Gastroesophageal sphincter (tissue), 4 donors: ENCODE results near the gene NCOA3. TPM values are rescaled to one million over a fixed set of nuclear protein-coding genes. Genes with fewer than 3 reads are reported as not detected.
A peak's percentile ranks its signal among the peaks of the same experiment; 100 is the strongest.

Experiments used
- ATAC-seq: fragments of 150-250 bp; one replicate; pipeline ENCODE4 v1.9.1; 2016; ENCODE audit warnings: mild to moderate bottlenecking, moderate library complexity
- H3K27ac ChIP-seq, 4 donors: fragments of 200-600 bp; sonication (generic) in 3 of 4; 1 replicate in 3 of 4; 2 replicates in 1 of 4; pipeline ENCODE4 v1.5.1; 2016 to 2019
- H3K27me3 ChIP-seq: fragments of 200-600 bp; sonication (generic); one replicate; pipeline ENCODE4 v1.5.1; 2019
- H3K36me3 ChIP-seq, 2 donors: fragments of 200-600 bp; sonication (generic); one replicate each; pipeline ENCODE4 v1.5.1; 2019; ENCODE audit warnings: control low read depth in 1 of 2
- H3K4me1 ChIP-seq, 3 donors: fragments of 200-600 bp; sonication (generic); 1 replicate in 2 of 3; 2 replicates in 1 of 3; pipeline ENCODE4 v1.5.1; 2016 to 2019; ENCODE audit warnings: control low read depth in 2 of 3
- H3K4me3 ChIP-seq, 2 donors: fragments of 200-600 bp; sonication (generic); one replicate each; pipeline ENCODE4 v1.5.1; 2019; ENCODE audit warnings: mild to moderate bottlenecking in 1 of 2, moderate library complexity in 1 of 2
- H3K9me3 ChIP-seq, 3 donors: fragments of 200-600 bp; sonication (generic); one replicate each; pipeline ENCODE4 v1.5.1; 2017 to 2019; ENCODE audit warnings: control low read depth in 2 of 3
- CTCF ChIP-seq, 4 experiments: fragments of 200-600 bp in 2 of 4; fragments of 450-650 bp in 2 of 4; sonication (generic) in 1 of 4; IDR thresholded peaks; one replicate each; pipeline ENCODE4 v1.5.1; 2017 to 2019; ENCODE audit warnings: antibody characterized with exemption in 4 of 4, mild to moderate bottlenecking in 2 of 4, moderate library complexity in 2 of 4
- EP300 ChIP-seq: sonication (generic); formaldehyde crosslinking; IDR thresholded peaks from one replicate; pipeline ENCODE4 v1.6.1; 2017; ENCODE audit warnings: antibody characterized with exemption, mild to moderate bottlenecking
- POLR2A ChIP-seq, 2 donors: fragments of 450-650 bp; IDR thresholded peaks; one replicate each; pipeline ENCODE4 v1.6.1; 2017; ENCODE audit warnings: antibody characterized with exemption in 2 of 2, mild to moderate bottlenecking in 2 of 2, moderate library complexity in 1 of 2
- POLR2AphosphoS5 ChIP-seq: sonication (generic); formaldehyde crosslinking; IDR thresholded peaks from one replicate; pipeline ENCODE4 v1.6.1; 2017; ENCODE audit warnings: antibody characterized with exemption
- WGBS, 2 donors: methylation state at CpG; one replicate each; pipeline ENCODE4 v1.1.5; 2018; ENCODE audit warnings: low coverage in 1 of 2; 5-methylcytosine and 5-hydroxymethylcytosine counted together
- total RNA-seq, 4 donors: library from RNA; depleted of rRNA; stranded (reverse); fragments of >200 nt; gene quantifications; one replicate each; pipeline ENCODE4 v1.1.0, GENCODE V29; 2016

Gene NCOA3
- total RNA-seq, 4 donors from 2014 or later: 28.8 to 44.5 (median 37.6) TPM

- ATAC-seq: no peak
- WGBS, 2 donors: 82 to 83% methylated on average over 1 to 10 of the region's 16 CpGs
- Histone ChIP-seq H3K4me3 (no peak overlapping the region), H3K27ac (no peak overlapping the region), H3K4me1 (peaks cover 0 to 19% (median 4%) of the 10 kb centered on the region in 3 donors), H3K36me3 (peaks cover 0 to 79% of the 10 kb centered on the region in 2 donors), H3K9me3 (no peaks in the 10 kb centered on the region), H3K27me3 (no peaks in the 10 kb centered on the region)
- TF ChIP-seq POLR2A (IDR thresholded peaks at IDR 0.05) (no peak), EP300 (no peak), POLR2AphosphoS5 (no peak)
These were observed 161.0 kb downstream of the NCOA3 start for GRCh38 chr20:47662483-47663353.

- no CpG with 5 or more reads among the region's 20 CpGs for WGBS, 2 donors
- Histone ChIP-seq H3K36me3 (peaks cover 0 to 79% of the 10 kb centered on the region in 2 donors), H3K27me3 (no peaks in the 10 kb centered on the region), H3K4me1 (peaks cover 0 to 19% (median 4%) of the 10 kb centered on the region in 3 donors), H3K9me3 (no peaks in the 10 kb centered on the region), H3K4me3 (no peak overlapping the region), H3K27ac (peak overlapping the region in 2 of 4 donors; percentile 22 to 55)
- TF ChIP-seq CTCF (IDR thresholded peaks at IDR 0.05): peak in 3 of 4 experiments; percentile 95 to 97 (median 95)
- TF ChIP-seq POLR2A (IDR thresholded peaks at IDR 0.05): no peak
- no peak for TF ChIP-seq POLR2AphosphoS5
- TF ChIP-seq EP300: no peak
- peak; percentile 80 for ATAC-seq
These were observed 161.8 kb downstream of the NCOA3 start for GRCh38 chr20:47663354-47664067.

GRCh38 chr20:47664068-47664437, 162.4 kb downstream of the NCOA3 start:
- no peak for ATAC-seq
- peaks cover 0 to 19% (median 4%) of the 10 kb centered on the region in 3 donors for H3K4me1 ChIP-seq
- no peaks in the 10 kb centered on the region for H3K27me3 ChIP-seq
- TF ChIP-seq POLR2AphosphoS5: no peak
- no peak for TF ChIP-seq CTCF (IDR thresholded peaks at IDR 0.05)
- no peak for TF ChIP-seq EP300
- TF ChIP-seq POLR2A (IDR thresholded peaks at IDR 0.05): no peak
- no peaks in the 10 kb centered on the region for H3K9me3 ChIP-seq
- WGBS, 2 donors: no CpG with 5 or more reads among the region's 2 CpGs
- peaks cover 0 to 79% of the 10 kb centered on the region in 2 donors for H3K36me3 ChIP-seq
- H3K27ac ChIP-seq: peak overlapping the region in 2 of 4 donors; percentile 22 to 55
- H3K4me3 ChIP-seq: no peak overlapping the region

GRCh38 chr20:47664744-47665143, 163.1 kb downstream of the NCOA3 start:
- Histone ChIP-seq H3K9me3 (no peaks in the 10 kb centered on the region), H3K27ac (no peak overlapping the region), H3K27me3 (no peaks in the 10 kb centered on the region), H3K4me3 (no peak overlapping the region), H3K36me3 (peaks cover 0 to 77% of the 10 kb centered on the region in 2 donors), H3K4me1 (peaks cover 0 to 19% (median 4%) of the 10 kb centered on the region in 3 donors)
- ATAC-seq: no peak
- WGBS, 2 donors: 66 to 83% methylated on average over 3 to 8 of the region's 12 CpGs
- TF ChIP-seq POLR2AphosphoS5: no peak
- no peak for TF ChIP-seq CTCF (IDR thresholded peaks at IDR 0.05)
- TF ChIP-seq POLR2A (IDR thresholded peaks at IDR 0.05): no peak
- no peak for TF ChIP-seq EP300

- no peaks in the 10 kb centered on the region for H3K27me3 ChIP-seq
- no peak for ATAC-seq
- no peak for TF ChIP-seq POLR2A (IDR thresholded peaks at IDR 0.05)
- TF ChIP-seq CTCF (IDR thresholded peaks at IDR 0.05): no peak
- peaks cover 0 to 74% of the 10 kb centered on the region in 2 donors for H3K36me3 ChIP-seq
- H3K4me1 ChIP-seq: peaks cover 0 to 17% (median 4%) of the 10 kb centered on the region in 3 donors
- no peak overlapping the region for H3K27ac ChIP-seq
- no peak overlapping the region for H3K4me3 ChIP-seq
- 78 to 79% methylated on average over 4 to 9 of the region's 27 CpGs for WGBS, 2 donors
- no peaks in the 10 kb centered on the region for H3K9me3 ChIP-seq
These were observed 163.7 kb downstream of the NCOA3 start for GRCh38 chr20:47665221-47665991.
